Endothelial cell of umbilical vein (primary cell): Measurements from ENCODE around the gene TSHZ1. TPM values are rescaled to one million over a fixed set of nuclear protein-coding genes. Genes with fewer than 3 reads are reported as not detected.

ENCODE experiments used
- BruUV-seq: library from RNA; stranded (reverse); fragments of 400-500 nt; replicated peaks from 2 replicates; lab custom pipeline; 2021; lab: Mats Ljungman, UMichigan
- CTCF ChIA-PET: fragments of 300-600, 350-600 bp; sonication (Branson Sonifier 250); formaldehyde crosslinking; loops from one replicate; lab custom pipeline; 2021; ENCODE audit warnings: antibody characterized with exemption, inconsistent platforms; lab: Charles Lee
- POLR2A ChIA-PET: fragments of 300-600, 350-600 bp; sonication (Branson Sonifier 250); formaldehyde crosslinking; loops from one replicate; lab custom pipeline; 2021; ENCODE audit warnings: antibody characterized with exemption, inconsistent platforms; lab: Charles Lee
- DNase-seq: peaks from one replicate; pipeline ENCODE4 v3.0.0-alpha.2; 2011; ENCODE audit warnings: low read depth, low spot score
- FAIRE-seq: peaks from 2 replicates; lab custom pipeline; 2011; peaks lifted over from hg19 to GRCh38; lab: Jason Lieb, UNC
- H2AFZ ChIP-seq: 2 replicates; pipeline ENCODE4 v1.6.0; 2012; ENCODE audit warnings: low read depth, low read length, control low read depth, inconsistent platforms
- H3K27ac ChIP-seq: 2 replicates; pipeline ENCODE4 v1.5.1; 2011; ENCODE audit warnings: low read depth, mild to moderate bottlenecking, control low read depth, low read length, moderate library complexity; ENCODE audit not compliant: insufficient read depth
- H3K27me3 ChIP-seq, 2 experiments: 2 replicates each; pipeline versions ENCODE4 v1.6.0 to v1.6.1; 2011; ENCODE audit warnings: low read length in 2 of 2, mixed read lengths in 1 of 2; ENCODE audit not compliant: control insufficient read depth in 2 of 2, insufficient read depth in 2 of 2
- H3K36me3 ChIP-seq, 2 experiments: 2 replicates in 1 of 2; 3 replicates in 1 of 2; pipeline ENCODE4 v1.5.1; 2011; ENCODE audit warnings: low read length in 2 of 2, mild to moderate bottlenecking in 1 of 2, moderate library complexity in 1 of 2; ENCODE audit not compliant: control insufficient read depth in 2 of 2, insufficient read depth in 2 of 2; ENCODE audit errors: extremely low read depth in 1 of 2
- H3K4me1 ChIP-seq: 3 replicates; pipeline ENCODE4 v1.5.1; 2011; ENCODE audit warnings: mild to moderate bottlenecking, low read length; ENCODE audit not compliant: control insufficient read depth, insufficient read depth; ENCODE audit errors: extremely low read depth
- H3K4me2 ChIP-seq: 2 replicates; pipeline ENCODE4 v1.6.1; 2011; ENCODE audit warnings: low read length, control low read depth, mixed read lengths; ENCODE audit not compliant: insufficient read depth
- H3K4me3 ChIP-seq, 3 experiments: fragments of 200-600 bp in 1 of 3; sonication (generic), shearing (Covaris generic) in 1 of 3; replicated peaks in 1 of 3; 2 replicates each; pipeline ENCODE4 v1.5.1; 2011 to 2016; ENCODE audit warnings: control low read depth in 3 of 3, low read length in 3 of 3, mild to moderate bottlenecking in 2 of 3, inconsistent platforms in 1 of 3, low read depth in 1 of 3, moderate library complexity in 1 of 3; ENCODE audit not compliant: insufficient read depth in 1 of 3
- H3K79me2 ChIP-seq: 2 replicates; pipeline ENCODE4 v1.6.0; 2012; ENCODE audit warnings: low read length, inconsistent platforms; ENCODE audit not compliant: control insufficient read depth, insufficient read depth
- H3K9ac ChIP-seq: replicated peaks from 2 replicates; pipeline ENCODE3; 2011; ENCODE audit warnings: low read length, control low read depth; ENCODE audit not compliant: insufficient read depth; ENCODE audit errors: extremely low read depth
- H3K9me1 ChIP-seq: replicated peaks from 3 replicates; pipeline ENCODE4 v1.6.0; 2011; ENCODE audit warnings: mild to moderate bottlenecking, low read length; ENCODE audit not compliant: control insufficient read depth, insufficient read depth; ENCODE audit errors: extremely low read depth
- H3K9me3 ChIP-seq: replicated peaks from 2 replicates; pipeline ENCODE4 v1.5.1; 2012; ENCODE audit warnings: low read length, inconsistent platforms; ENCODE audit not compliant: control insufficient read depth, insufficient read depth
- H4K20me1 ChIP-seq: replicated peaks from 2 replicates; pipeline ENCODE3; 2011; ENCODE audit warnings: mild to moderate bottlenecking, low read length; ENCODE audit not compliant: control insufficient read depth, insufficient read depth; ENCODE audit errors: extremely low read depth
- CTCF ChIP-seq, 2 donors: IDR thresholded peaks; 1 replicate in 1 of 2; 2 replicates in 1 of 2; pipeline ENCODE4 v1.5.1; 2011; ENCODE audit warnings: low read length in 2 of 2, mild to moderate bottlenecking in 2 of 2, moderate library complexity in 2 of 2, control low read depth in 1 of 2, inconsistent platforms in 1 of 2, low read depth in 1 of 2; ENCODE audit not compliant: insufficient read depth in 1 of 2; ENCODE audit errors: extremely low read depth in 1 of 2
- EZH2 ChIP-seq: IDR thresholded peaks from 2 replicates; pipeline ENCODE4 v1.6.1; 2012; ENCODE audit warnings: borderline replicate concordance, low read depth, mild to moderate bottlenecking, moderate library complexity, low read length, inconsistent platforms; ENCODE audit not compliant: severe bottlenecking
- FOS ChIP-seq: IDR thresholded peaks from 2 replicates; pipeline ENCODE4 v1.6.1; 2011; ENCODE audit warnings: mild to moderate bottlenecking, low read length, moderate library complexity, borderline replicate concordance; ENCODE audit not compliant: insufficient read depth
- GATA2 ChIP-seq: IDR thresholded peaks from 2 replicates; pipeline ENCODE4 v1.7.0; 2011; ENCODE audit warnings: low read depth, mild to moderate bottlenecking, moderate library complexity, mixed read lengths, low read length; ENCODE audit not compliant: insufficient read length, insufficient read depth
- JUN ChIP-seq: IDR thresholded peaks from 2 replicates; pipeline ENCODE4 v1.6.1; 2011; ENCODE audit warnings: borderline replicate concordance, low read depth; ENCODE audit not compliant: insufficient read length, insufficient read depth
- MAX ChIP-seq: IDR thresholded peaks from 2 replicates; pipeline ENCODE4 v1.6.1; 2011; ENCODE audit not compliant: insufficient read depth, insufficient read length
- MYC ChIP-seq: IDR thresholded peaks from one replicate; pipeline ENCODE4 v1.6.1; 2011; ENCODE audit warnings: mild to moderate bottlenecking, low read depth, low read length
- POLR2A ChIP-seq: IDR thresholded peaks from 2 replicates; pipeline ENCODE4 v1.6.1; 2012; ENCODE audit warnings: low read depth, mild to moderate bottlenecking, control low read depth, low read length
- POLR2AphosphoS5 ChIP-seq: IDR thresholded peaks from 2 replicates; pipeline ENCODE4 v1.6.1; 2012; ENCODE audit warnings: low read depth, mild to moderate bottlenecking, control low read depth, low read length, moderate library complexity; ENCODE audit not compliant: insufficient read depth
- dilution Hi-C: fragments of 300-500 bp; cut with MboI; formaldehyde crosslinking; loops from one replicate; pipeline ENCODE4 v1.15.0; 2019; ENCODE audit warnings: low sequenced_read_pairs; ENCODE audit not compliant: extremely low pct_ligation_motif_present
- intact Hi-C: fragments of 100-400 bp; cut with micrococcal nuclease; formaldehyde crosslinking; loops from one replicate; pipeline ENCODE4 v1.10.0; 2022
- polyA plus RNA-seq, 4 experiments: library from polyadenylated mRNA; depleted of rRNA in 3 of 4; stranded (reverse) in 3 of 4; unstranded in 1 of 4; fragments of >200 nt; gene quantifications; 2 replicates each; pipeline versions ENCODE4 v1.2.1 to v1.2.3, GENCODE V29; 2011 to 2012; ENCODE audit warnings: missing spikeins in 1 of 4
- total RNA-seq: library from RNA; stranded (reverse); gene quantifications from 2 replicates; pipeline ENCODE4 v1.2.3, GENCODE V29; 2021

Gene TSHZ1
- total and polyA plus RNA-seq, 2 donors (not counting 3 experiments of a cell fraction or from before 2014, with no cell fraction given) = 4.2 to 10.2 TPM

DNA sequence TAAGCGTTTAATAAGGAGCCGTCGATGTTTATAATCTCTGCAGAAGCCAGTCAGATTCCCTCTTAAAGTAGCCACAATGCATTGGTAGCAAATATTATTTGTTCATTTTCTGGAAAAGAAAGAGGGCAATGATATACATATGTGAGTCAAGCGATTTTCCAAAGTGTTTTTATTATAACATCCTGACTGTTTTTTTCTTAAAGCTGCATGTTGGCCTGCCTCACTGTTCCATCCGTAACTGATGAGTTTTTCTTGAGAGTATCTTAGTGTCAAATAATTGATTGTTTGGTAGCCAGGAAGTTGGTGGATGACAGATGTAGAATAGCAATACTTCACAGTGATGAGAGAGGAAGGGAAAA lies 3.7 kb downstream of the TSHZ1 start:
- ChIA-PET POLR2A (no interaction called here), CTCF (interaction anchor here (0.6 to 2.7 kb wide), 5 partner anchors 16 to 265 kb away, joined by 3 to 10 read pairs (median 3); no protein-coding TSS in a partner anchor)
- peaks cover 39% of the 10 kb centered on the region for H3K4me1 ChIP-seq
- no peaks in the 10 kb centered on the region for H3K36me3 ChIP-seq
- H3K27me3 ChIP-seq = no peaks in the 10 kb centered on the region
- no peak for TF ChIP-seq EZH2
- no peak for TF ChIP-seq GATA2
- TF ChIP-seq MYC = no peak
- TF ChIP-seq POLR2A = no peak
- TF ChIP-seq FOS = no peak
- TF ChIP-seq MAX = no peak
- no peak for TF ChIP-seq POLR2AphosphoS5
- no peak for TF ChIP-seq CTCF (IDR thresholded peaks at IDR 0.05; ENCODE audit: extremely low read depth in 1 of 2, insufficient read depth in 1 of 2, low read depth in 1 of 2, low read length in 2 of 2)
- TF ChIP-seq JUN = no peak
- H4K20me1 ChIP-seq = no peaks in the 10 kb centered on the region
- DNase-seq (no peak), FAIRE-seq (peak; percentile 37)
- peaks cover 22% of the 10 kb centered on the region for H3K79me2 ChIP-seq
- H3K27ac ChIP-seq = peak overlapping the region; percentile 61
- H3K9me1 ChIP-seq = no peaks in the 10 kb centered on the region
- BruUV-seq = no TSS peak
- no peak overlapping the region for H3K9ac ChIP-seq
- no peak overlapping the region for H2AFZ ChIP-seq
- intact Hi-C loops (loop anchor here (5.0 to 10.0 kb wide), 3 partner anchors 53 to 1280 kb away; partner anchors contain the start of gene ZNF516), dilution Hi-C loops (no loop called here)
- peak overlapping the region in 1 of 3 experiments; percentile 10 for H3K4me3 ChIP-seq
- peak overlapping the region; percentile 47 for H3K4me2 ChIP-seq
- no peaks in the 10 kb centered on the region for H3K9me3 ChIP-seq
